ENCODE measurements around the gene CCDC66.

Gene CCDC66

DNA sequence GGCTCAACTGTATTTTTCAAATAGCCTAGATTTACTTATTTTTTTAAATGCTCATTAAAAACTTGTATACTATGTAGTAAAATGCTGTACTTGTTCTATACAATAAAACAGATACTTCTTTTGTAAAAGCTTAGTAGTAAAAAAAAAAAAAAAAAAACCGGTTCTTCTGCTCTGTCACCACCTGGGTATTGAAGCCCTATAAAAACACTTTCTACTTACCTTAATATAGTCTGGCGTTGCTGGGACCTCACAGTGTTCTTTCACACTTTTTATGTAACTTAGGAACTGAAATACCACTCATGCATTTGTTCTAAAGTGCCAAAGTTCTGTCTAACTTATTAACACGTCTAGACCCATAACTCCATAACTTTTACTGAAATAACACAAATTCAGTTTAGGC lies 64.7 kb downstream of the CCDC66 start:
- DNase-seq (ENCODE audit: low read depth in 2 of 2, low spot score in 1 of 2), result no peak

DNA sequence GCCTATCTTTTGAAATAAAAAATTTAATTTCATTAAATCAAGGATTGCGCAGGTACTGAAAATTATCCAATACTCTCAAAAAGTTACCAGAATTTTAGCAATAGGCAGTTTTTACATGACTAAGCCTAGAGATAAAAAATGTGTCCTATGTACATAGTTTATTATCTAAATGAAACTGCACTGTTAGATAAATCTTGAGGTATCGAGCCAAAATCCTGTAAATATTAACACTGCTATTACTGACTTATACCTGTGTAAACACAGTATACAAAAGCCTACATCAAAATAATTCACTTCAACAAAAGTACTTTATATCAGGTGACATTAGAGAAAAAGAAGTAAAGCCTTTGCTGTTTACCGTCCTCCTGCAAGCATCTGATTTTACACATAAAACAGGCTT lies 65.4 kb downstream of the CCDC66 start:
- DNase-seq (ENCODE audit: low read depth in 2 of 2, low spot score in 1 of 2), result no peak

DNA sequence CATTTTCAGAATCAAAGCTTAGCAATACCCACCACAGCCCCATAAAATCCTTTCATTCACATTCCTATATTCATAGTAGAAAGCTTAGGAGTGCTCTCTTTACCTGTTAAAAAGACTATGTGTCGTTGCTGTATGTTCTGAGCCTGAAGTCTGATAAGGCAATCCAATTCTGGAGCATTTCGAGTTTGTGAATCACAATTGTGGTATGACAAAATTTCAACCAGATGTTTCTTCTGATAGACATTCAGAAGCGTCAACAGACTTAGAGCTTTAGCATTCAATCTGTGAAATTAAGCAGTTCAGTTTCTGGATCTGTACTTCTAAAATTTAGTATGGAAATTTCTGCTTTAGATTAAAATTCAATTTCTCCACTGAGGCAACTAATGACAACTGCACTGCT lies 67.8 kb downstream of the CCDC66 start:
- DNase-seq (ENCODE audit: low read depth in 2 of 2, low spot score in 1 of 2), result no peak

DNA sequence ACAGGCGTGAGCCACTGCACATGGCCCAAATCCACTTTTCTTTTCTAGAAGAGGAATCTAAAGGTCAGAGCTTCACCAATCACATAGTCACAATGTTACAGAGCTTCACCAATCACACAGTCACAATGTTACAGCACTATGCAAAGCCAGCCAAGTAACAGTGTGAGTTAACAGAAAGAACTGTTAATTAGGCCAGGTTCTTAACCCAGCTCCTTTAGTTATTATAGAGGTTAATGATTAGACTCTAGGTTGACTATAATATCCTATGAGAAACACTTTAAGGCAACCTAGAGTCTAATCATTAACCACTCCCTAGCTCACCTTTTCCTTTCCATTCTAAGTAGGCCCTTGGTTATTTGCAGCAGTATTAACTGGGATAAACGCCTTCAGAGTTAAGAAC lies 72.1 kb downstream of the CCDC66 start:
- no peak for DNase-seq (ENCODE audit: low read depth in 2 of 2, low spot score in 1 of 2)

DNA sequence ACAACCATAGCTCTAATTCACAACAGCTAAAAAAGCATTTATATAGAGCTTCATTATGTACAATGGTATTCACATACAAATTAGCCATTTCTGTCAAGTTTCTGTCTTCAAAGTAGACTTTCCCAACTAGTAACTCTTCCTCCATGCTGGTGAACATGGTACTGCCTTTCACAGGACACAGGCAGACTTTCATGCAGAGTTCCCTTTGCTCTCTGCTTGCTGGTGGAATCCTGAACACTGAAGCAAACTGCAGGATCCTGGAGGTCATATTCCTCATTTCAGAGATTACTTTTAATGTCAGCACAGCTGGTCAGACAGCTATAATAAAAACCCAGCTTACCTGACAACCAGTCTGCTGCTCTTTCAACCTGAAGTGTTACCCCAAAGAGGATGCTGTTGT lies 72.5 kb downstream of the CCDC66 start:
- no peak for DNase-seq (ENCODE audit: low read depth in 2 of 2, low spot score in 1 of 2)

DNA sequence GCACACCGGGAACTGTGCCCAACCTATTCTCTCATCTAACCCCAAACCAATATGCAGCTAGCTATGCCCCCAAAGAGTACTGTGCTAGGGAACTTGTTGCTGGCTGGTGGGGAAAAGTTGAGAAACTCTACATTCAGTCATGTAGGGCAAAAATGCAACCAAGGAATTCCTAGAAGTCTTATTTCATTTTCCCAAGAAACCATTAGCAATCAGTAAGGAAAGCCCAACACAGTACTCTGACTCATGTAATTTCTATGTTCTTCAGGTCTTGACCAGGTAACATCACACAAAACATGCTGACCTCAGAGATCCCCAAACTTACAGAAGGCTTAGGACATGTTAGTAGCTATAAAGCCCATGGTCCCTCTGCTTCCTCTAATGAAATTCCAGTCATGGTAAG lies 74.0 kb downstream of the CCDC66 start:
- no peak for DNase-seq (ENCODE audit: low read depth in 2 of 2, low spot score in 1 of 2)

DNA sequence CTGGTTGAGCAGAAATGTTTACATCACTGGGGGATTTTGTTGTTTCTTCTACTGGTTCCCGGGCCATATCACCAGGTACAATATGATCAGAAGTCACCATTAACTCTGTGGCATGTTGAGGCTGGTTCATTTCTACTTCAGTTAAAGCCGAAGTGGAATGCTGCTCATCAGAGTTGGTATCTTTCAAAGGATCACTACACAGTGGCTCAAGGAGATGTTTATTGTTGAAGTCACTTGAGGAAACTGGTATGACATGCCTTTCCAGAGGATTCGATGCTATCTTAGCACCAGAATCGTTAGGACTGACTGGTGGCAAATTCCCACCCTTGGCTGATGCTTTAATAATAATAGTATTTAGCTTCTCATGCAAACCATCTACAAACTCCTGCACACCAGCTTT lies 76.2 kb downstream of the CCDC66 start:
- DNase-seq (ENCODE audit: low read depth in 2 of 2, low spot score in 1 of 2), result no peak

DNA sequence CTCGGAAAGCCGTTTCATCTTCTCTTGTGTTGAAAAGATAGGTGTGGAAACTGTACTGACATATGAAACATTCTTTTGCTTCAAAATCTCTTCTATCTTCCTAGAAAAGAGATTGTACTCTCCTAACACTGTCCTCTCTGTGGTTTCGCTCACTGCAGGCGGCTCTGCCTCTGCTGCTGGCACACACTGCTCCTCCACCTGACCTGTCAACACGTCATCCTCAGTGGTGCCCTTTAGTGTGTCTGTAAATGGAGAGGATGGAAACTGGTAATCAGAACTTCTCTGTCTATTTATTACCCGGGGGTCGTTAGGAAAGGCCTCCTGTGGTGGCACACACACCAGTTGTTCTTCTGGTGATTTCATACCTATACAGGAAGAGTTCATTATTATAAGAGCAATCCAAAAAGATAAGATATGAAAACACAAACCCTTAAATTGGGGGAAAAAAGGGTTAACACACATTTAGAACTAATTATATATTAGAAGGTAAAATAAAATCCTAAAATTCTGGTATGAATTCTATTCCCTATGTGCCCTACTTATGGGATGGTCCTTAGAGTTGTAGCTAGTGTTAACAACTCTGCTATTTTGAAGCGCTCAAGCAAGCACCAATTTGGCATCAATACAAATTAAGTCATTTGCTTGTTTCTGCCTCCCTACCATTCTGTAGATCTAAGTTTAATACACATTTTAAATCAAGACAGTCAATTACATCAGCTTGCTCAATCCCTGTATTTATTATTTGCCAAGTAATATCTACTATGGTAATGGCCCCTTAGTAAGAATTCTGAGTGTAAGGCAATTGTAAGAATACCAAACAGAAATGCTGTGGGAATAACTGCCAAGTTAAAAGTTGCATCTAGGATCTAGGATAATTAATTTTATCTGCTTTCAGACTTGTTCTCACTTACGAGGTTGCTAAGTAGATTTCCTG lies 76.9 kb downstream of the CCDC66 start:
- DNase-seq (ENCODE audit: low read depth in 2 of 2, low spot score in 1 of 2), result no peak

DNA sequence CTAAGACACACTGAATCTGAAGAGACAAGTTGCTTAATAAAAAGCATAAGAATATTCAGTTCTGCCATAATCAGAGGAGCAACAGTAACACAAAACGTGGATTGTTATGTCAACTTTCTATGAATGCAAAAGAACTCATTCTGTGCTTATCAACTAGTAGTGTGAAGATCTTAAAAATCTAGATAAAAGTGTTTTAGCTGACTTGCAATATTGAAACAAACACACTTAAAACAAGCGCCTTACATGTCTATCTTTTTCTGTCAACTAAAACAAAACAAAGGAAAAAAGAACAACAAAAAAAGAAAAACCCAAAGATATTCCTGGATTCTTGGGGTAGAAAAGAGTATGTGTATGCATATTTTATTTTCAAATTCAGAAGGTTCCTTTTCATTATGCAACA lies 88.4 kb downstream of the CCDC66 start:
- no peak for DNase-seq (ENCODE audit: low read depth in 2 of 2, low spot score in 1 of 2)

DNA sequence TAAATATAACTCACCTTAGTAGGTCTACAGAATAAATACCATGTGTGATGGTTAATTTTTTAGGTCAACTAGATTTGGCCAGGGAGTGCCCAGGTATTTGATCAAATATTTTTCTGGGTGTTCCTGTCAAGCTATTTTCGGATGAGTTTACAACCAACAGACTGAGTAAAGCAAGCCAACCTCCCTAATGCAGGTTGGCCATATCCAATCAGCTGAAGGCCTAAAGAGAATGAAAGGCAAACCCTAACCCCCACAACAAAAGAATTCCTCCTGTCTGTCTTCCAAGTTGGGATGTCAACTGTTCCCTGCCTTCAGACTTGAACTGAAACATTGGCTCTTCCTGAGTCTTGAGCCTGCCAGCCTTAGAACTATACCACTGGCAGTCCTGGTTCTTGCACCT lies 97.5 kb downstream of the CCDC66 start:
- DNase-seq (ENCODE audit: low read depth in 2 of 2, low spot score in 1 of 2), result no peak

DNA sequence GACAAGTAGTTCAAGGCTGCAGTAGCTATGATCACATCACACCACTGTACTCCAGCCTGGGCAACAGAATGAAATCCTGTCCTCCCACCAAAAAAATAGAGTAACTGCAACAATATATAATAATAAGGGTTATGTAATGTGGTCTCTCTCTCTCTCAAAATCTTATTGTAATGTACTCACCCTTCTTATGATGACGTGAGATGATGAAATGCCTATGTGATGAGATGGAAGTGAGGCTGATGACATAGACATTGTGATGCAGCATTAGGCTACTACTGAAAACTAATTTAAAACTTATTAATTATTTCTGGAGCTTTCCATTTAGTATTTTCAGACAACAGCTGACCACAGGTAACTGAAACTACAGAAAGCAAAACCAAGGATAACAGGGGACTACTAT lies 98.7 kb downstream of the CCDC66 start:
- no peak for DNase-seq (ENCODE audit: low read depth in 2 of 2, low spot score in 1 of 2)

DNA sequence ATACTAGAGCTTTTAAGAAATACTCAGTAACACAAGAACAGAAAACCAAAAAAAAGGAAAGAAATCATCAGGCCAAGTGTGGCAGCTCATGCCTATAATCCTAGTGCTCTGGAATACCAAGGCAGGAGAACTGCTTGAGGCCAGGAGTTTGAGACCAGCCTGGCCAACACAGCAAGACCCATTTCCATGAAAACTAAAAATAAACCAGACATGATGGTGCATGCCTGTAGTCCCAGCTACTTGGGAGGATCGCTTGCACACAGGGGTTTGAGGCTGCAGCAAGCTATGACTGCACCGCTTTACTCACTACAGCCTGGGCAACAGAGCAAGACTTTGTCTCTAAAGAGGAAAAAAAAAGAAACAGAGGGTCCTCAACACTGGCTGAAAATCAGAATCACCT lies 107.8 kb downstream of the CCDC66 start:
- DNase-seq (ENCODE audit: low read depth in 2 of 2, low spot score in 1 of 2), result no peak

DNA sequence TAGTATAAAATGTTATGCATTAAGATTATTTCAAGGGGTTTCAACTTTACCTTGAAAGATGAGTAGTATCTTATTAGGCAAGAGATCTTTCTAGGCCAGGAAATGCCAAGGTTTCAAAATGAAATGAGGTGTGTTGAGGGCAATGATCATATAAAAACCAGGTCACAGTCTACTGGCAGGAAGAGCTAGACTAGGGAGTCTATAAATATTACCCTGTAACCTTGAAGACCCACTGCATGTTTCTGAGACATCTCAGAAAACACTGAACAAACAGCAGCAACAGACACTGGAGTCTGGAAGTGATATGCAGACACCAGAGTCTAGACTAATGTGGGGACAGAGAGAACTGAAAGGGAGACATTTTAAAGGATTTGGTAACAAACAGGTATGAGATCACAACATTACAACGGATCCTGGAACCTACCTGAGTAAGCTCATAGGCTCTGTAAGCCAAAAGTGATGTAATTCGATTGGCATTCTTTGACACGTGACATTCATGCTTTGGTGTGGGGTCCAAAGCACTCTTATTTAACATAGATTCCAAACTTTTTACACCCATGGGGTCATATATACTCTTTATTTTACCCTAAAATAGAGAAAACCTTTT lies 111.1 kb downstream of the CCDC66 start:
- no peak for DNase-seq (ENCODE audit: low read depth in 2 of 2, low spot score in 1 of 2)

Measured in stimulated activated CD8-positive, alpha-beta memory T cell treated with anti-CD3 and anti-CD28 coated beads, Interleukin-4, amount 100 ng/mL, for 1 hour (primary cell).